Ascending aorta (tissue), 2 donors: ENCODE results near the gene RNF152. TPM values are rescaled to one million over a fixed set of nuclear protein-coding genes. Genes with fewer than 3 reads are reported as not detected.

Experiments used
- DNase-seq, 2 donors: peaks; one replicate each; pipeline ENCODE4 v3.0.0-alpha.2; 2019; ENCODE audit warnings: low spot score in 2 of 2
- H3K27ac ChIP-seq, 2 donors: fragments of 200-600 bp; sonication (generic); one replicate each; pipeline ENCODE4 v1.5.1; 2016 to 2017; ENCODE audit warnings: mild to moderate bottlenecking in 1 of 2
- H3K27me3 ChIP-seq: fragments of 200-600 bp; sonication (generic); one replicate; pipeline ENCODE4 v1.5.1; 2017
- H3K36me3 ChIP-seq, 2 donors: fragments of 200-600 bp; sonication (generic); one replicate each; pipeline ENCODE4 v1.5.1; 2016
- H3K4me1 ChIP-seq, 2 donors: fragments of 200-600 bp; sonication (generic); one replicate each; pipeline ENCODE4 v1.5.1; 2016 to 2017; ENCODE audit warnings: mild to moderate bottlenecking in 1 of 2
- H3K4me3 ChIP-seq, 2 donors: fragments of 200-600 bp; sonication (generic); one replicate each; pipeline ENCODE4 v1.5.1; 2016 to 2017; ENCODE audit warnings: mild to moderate bottlenecking in 1 of 2
- H3K9me3 ChIP-seq, 2 donors: fragments of 200-600 bp; sonication (generic); one replicate each; pipeline ENCODE4 v1.5.1; 2016
- CTCF ChIP-seq, 3 experiments: fragments of 200-600 bp in 2 of 3; fragments of 450-650 bp in 1 of 3; sonication (generic) in 2 of 3; IDR thresholded peaks; one replicate each; pipeline ENCODE4 v1.5.1; 2016 to 2019; ENCODE audit warnings: antibody characterized with exemption in 3 of 3, mild to moderate bottlenecking in 1 of 3, moderate library complexity in 1 of 3
- intact Hi-C: fragments of 100-400 bp; cut with DNase I; formaldehyde crosslinking; loops from one replicate; pipeline ENCODE4 v1.15.1; 2023
- total RNA-seq: library from RNA; depleted of rRNA; stranded (reverse); fragments of >200 nt; gene quantifications from one replicate; pipeline ENCODE4 v1.1.0, GENCODE V29; 2016

Gene RNF152
- total RNA-seq, 1 donor from 2014 or later = 9.6 TPM

GRCh38 chr18:61829108-61829507, 63.7 kb downstream of the RNF152 start:
- Histone ChIP-seq H3K9me3 (no peaks in the 10 kb centered on the region), H3K4me3 (no peak overlapping the region), H3K27me3 (no peaks in the 10 kb centered on the region), H3K36me3 (no peaks in the 10 kb centered on the region), H3K27ac (no peak overlapping the region), H3K4me1 (peaks cover 0 to 2% of the 10 kb centered on the region in 2 donors)
- intact Hi-C loops = no loop called here
- TF ChIP-seq CTCF (IDR thresholded peaks at IDR 0.05) = no peak
- no peak for DNase-seq

GRCh38 chr18:61827591-61827990, 65.2 kb downstream of the RNF152 start:
- DNase-seq = no peak
- Histone ChIP-seq H3K27me3 (no peaks in the 10 kb centered on the region), H3K9me3 (no peaks in the 10 kb centered on the region), H3K4me1 (peaks cover 0 to 2% of the 10 kb centered on the region in 2 donors), H3K4me3 (no peak overlapping the region), H3K27ac (no peak overlapping the region), H3K36me3 (no peaks in the 10 kb centered on the region)
- no peak for TF ChIP-seq CTCF (IDR thresholded peaks at IDR 0.05)
- intact Hi-C loops = no loop called here

GRCh38 chr18:61825386-61825785, 67.4 kb downstream of the RNF152 start:
- DNase-seq = no peak
- Histone ChIP-seq H3K9me3 (no peaks in the 10 kb centered on the region), H3K36me3 (no peaks in the 10 kb centered on the region), H3K4me3 (no peak overlapping the region), H3K4me1 (no peaks in the 10 kb centered on the region), H3K27ac (no peak overlapping the region), H3K27me3 (no peaks in the 10 kb centered on the region)
- TF ChIP-seq CTCF (IDR thresholded peaks at IDR 0.05) = no peak
- intact Hi-C loops = no loop called here

GRCh38 chr18:61824733-61825363, 68.0 kb downstream of the RNF152 start:
- Histone ChIP-seq H3K4me3 (no peak overlapping the region), H3K4me1 (no peaks in the 10 kb centered on the region), H3K27me3 (no peaks in the 10 kb centered on the region), H3K9me3 (no peaks in the 10 kb centered on the region), H3K27ac (no peak overlapping the region), H3K36me3 (no peaks in the 10 kb centered on the region)
- no peak for DNase-seq
- no peak for TF ChIP-seq CTCF (IDR thresholded peaks at IDR 0.05)
- intact Hi-C loops = no loop called here

- H3K27ac ChIP-seq = no peak overlapping the region
- H3K4me1 ChIP-seq = no peaks in the 10 kb centered on the region
- H3K9me3 ChIP-seq = no peaks in the 10 kb centered on the region
- H3K27me3 ChIP-seq = no peaks in the 10 kb centered on the region
- H3K4me3 ChIP-seq = no peak overlapping the region
- no peaks in the 10 kb centered on the region for H3K36me3 ChIP-seq
- intact Hi-C loops = no loop called here
- TF ChIP-seq CTCF (IDR thresholded peaks at IDR 0.05) = no peak
- no peak for DNase-seq
These were observed 69.2 kb downstream of the RNF152 start for GRCh38 chr18:61823595-61823994.

GRCh38 chr18:61822879-61823278, 69.9 kb downstream of the RNF152 start:
- no peak for DNase-seq
- H3K4me3 ChIP-seq = no peak overlapping the region
- TF ChIP-seq CTCF (IDR thresholded peaks at IDR 0.05) = no peak
- intact Hi-C loops = no loop called here
- no peaks in the 10 kb centered on the region for H3K4me1 ChIP-seq
- no peak overlapping the region for H3K27ac ChIP-seq
- H3K27me3 ChIP-seq = no peaks in the 10 kb centered on the region
- no peaks in the 10 kb centered on the region for H3K9me3 ChIP-seq
- H3K36me3 ChIP-seq = no peaks in the 10 kb centered on the region
